ENCODE results near the gene NLRC5.

Gene NLRC5

DNA sequence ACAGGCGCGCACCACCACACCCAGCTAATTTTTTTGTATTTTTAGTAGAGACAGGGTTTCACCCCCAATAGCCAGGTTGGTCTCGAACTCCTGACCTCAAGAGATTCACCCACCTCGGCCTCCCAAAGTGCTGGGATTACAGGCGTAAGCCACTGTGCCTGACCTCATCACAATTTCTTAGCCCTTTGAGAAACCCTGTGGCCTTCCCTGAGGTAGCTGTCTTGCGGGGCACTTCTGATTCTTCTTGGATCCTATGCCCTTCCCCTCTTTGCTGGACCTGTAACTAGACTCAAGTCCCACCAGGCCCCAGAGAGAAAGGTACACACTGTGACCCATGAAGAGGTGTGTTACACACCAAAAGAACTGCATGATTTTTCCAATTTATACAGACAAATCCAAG lies 41.1 kb upstream of the NLRC5 start:
- Histone ChIP-seq H3K27me3 (ENCODE audit: control insufficient read depth, insufficient read depth, low read length) (no peaks in the 10 kb centered on the region), H3K9ac (ENCODE audit: low read length) (no peak overlapping the region), H3K4me1 (ENCODE audit: control insufficient read depth, insufficient read depth, low read length) (no peaks in the 10 kb centered on the region), H3K27ac (ENCODE audit: low read depth, low read length) (no peak overlapping the region), H3K4me3 (ENCODE audit: low read length) (no peak overlapping the region), H3K36me3 (ENCODE audit: control insufficient read depth, insufficient read depth, low read length) (peaks cover 13% of the 10 kb centered on the region)

DNA sequence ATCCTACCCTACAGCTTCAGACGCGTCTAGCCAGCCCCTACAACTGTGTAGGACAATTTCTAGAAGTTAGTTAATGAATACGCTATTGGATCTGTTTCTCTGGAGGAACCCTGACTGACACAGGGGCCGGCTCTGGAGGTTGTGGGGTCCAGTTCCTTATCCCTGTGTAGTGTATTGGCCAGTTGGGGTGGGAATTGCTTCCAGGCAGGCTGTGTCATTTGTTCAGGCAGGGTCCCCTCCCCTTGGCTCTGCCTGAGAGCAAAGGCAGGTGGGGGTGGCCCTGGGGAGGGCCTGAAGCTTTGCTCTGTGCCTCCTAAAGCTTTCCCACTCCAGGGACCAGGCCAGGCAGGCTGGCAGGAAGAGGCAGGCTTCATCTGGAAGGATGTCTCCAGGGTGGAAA lies 39.3 kb upstream of the NLRC5 start:
- no peak overlapping the region for H3K9ac ChIP-seq (ENCODE audit: low read length)
- H3K27ac ChIP-seq (ENCODE audit: low read depth, low read length), result no peak overlapping the region
- H3K27me3 ChIP-seq (ENCODE audit: control insufficient read depth, insufficient read depth, low read length), result no peaks in the 10 kb centered on the region
- H3K36me3 ChIP-seq (ENCODE audit: control insufficient read depth, insufficient read depth, low read length), result peaks cover 4% of the 10 kb centered on the region
- no peak overlapping the region for H3K4me3 ChIP-seq (ENCODE audit: low read length)
- H3K4me1 ChIP-seq (ENCODE audit: control insufficient read depth, insufficient read depth, low read length), result no peaks in the 10 kb centered on the region

DNA sequence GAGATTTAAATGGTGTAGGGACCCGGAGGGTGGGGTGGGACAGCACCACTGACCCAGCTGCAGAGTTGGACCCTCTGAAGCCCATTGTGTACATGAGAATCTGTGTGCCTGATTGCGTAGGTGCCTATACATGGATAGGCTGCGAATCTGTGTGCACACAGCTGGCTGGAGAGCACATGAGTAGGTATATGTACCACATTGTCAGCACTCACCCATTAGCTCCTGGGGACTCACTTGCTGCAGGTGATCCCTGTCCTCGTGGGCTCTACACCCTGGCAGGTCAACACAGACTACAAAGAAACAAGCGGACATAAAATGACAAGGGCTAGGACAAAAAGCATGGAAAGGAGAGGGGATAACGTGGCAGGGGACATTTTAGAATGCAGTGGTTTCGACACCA lies 38.9 kb upstream of the NLRC5 start:
- H3K27ac ChIP-seq (ENCODE audit: low read depth, low read length), result no peak overlapping the region
- H3K27me3 ChIP-seq (ENCODE audit: control insufficient read depth, insufficient read depth, low read length), result no peaks in the 10 kb centered on the region
- H3K9ac ChIP-seq (ENCODE audit: low read length), result no peak overlapping the region
- H3K4me1 ChIP-seq (ENCODE audit: control insufficient read depth, insufficient read depth, low read length), result no peaks in the 10 kb centered on the region
- H3K36me3 ChIP-seq (ENCODE audit: control insufficient read depth, insufficient read depth, low read length), result peaks cover under 1% of the 10 kb centered on the region
- H3K4me3 ChIP-seq (ENCODE audit: low read length), result no peak overlapping the region

DNA sequence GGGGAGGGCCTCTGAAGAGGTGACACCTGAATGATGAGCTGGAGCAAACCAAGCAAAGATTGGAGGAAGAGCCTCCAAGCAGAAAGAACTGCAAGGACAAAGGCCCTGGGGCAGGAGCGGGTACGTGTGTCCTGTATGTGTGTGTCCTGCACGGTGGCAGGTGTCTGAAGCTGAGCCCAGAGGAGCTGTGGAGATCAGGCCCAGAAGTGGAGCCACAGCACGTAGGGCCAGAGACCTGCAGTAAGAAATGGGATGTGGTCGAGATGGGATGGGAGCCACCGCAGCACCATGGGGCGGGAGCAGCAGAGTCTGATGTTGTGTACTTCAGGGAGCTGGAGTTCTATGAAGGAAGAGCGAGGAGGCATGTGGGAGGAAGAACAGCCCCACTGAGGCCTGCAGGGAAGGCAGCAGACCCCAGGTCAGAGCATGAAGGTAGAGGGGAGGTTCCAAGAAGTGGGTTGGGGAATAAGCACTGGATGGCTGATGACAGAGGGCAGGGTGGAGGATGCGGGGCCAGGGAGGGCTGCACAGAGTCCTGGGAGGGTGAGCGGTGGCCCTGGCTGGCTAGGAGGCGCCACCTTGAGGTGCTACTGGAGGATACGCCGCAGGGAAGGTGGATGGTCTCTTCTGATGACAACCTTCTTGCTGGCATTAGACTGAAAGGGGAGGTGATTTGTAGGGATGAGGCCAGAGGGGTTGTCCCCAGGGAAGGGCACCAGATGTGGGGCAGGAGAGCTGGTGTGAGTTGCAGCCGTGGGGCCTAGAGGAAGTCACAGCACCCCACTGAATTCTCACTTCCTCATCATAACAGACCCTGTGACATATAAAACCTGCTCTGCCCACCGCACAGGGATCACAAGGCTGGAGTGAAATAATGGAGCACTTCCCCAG lies 38.2 kb upstream of the NLRC5 start:
- Histone ChIP-seq H3K27me3 (ENCODE audit: control insufficient read depth, insufficient read depth, low read length) (no peaks in the 10 kb centered on the region), H3K4me1 (ENCODE audit: control insufficient read depth, insufficient read depth, low read length) (no peaks in the 10 kb centered on the region), H3K36me3 (ENCODE audit: control insufficient read depth, insufficient read depth, low read length) (no peaks in the 10 kb centered on the region), H3K27ac (ENCODE audit: low read depth, low read length) (no peak overlapping the region), H3K9ac (ENCODE audit: low read length) (no peak overlapping the region), H3K4me3 (ENCODE audit: low read length) (no peak overlapping the region)

DNA sequence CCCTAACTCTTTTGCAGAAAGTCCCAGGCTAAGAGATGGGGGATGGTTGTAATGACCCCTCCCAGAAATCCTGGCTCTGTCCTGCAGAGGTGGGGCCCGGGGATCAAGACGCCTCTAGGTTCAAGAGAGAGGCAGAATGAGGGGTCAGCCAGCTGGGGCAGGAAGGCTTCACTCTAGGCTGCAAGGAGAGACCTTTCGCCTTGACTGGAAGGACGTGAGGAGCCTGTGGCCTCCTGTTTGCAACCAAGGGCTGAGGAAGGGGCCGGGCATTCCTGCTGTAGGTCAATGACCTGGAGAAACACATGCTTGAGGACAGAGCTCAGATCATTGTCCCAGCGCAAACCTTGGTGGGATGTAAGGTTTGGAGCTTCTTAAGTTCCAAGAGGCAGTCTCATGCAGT lies 36.4 kb upstream of the NLRC5 start:
- H3K4me3 ChIP-seq (ENCODE audit: low read length), result no peak overlapping the region

DNA sequence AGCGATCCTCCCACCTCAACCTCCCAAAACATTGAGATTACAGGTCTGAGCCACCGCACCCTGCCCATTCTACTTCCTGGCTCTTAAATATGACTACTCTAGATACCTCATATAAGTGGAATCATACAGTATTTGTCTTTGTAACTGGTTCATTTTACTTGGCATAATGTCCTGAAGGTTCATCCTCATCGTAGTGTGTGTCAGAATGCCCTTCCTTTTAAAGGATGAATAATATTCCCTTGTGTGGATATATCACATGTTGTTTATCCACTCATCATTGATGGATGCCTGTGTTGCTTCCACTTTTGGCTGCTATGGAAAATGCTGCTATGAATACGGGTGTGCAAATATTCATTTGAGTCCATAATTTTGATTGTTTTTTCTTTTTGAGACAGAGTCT lies 33.3 kb upstream of the NLRC5 start:
- Histone ChIP-seq H3K4me1 (ENCODE audit: control insufficient read depth, insufficient read depth, low read length) (no peaks in the 10 kb centered on the region), H3K36me3 (ENCODE audit: control insufficient read depth, insufficient read depth, low read length) (no peaks in the 10 kb centered on the region), H3K9ac (ENCODE audit: low read length) (no peak overlapping the region), H3K4me3 (ENCODE audit: low read length) (no peak overlapping the region), H3K27me3 (ENCODE audit: control insufficient read depth, insufficient read depth, low read length) (no peaks in the 10 kb centered on the region), H3K27ac (ENCODE audit: low read depth, low read length) (no peak overlapping the region)

More for the DNA sequence above, 36.4 kb upstream of the NLRC5 start:
- Histone ChIP-seq H3K9ac (ENCODE audit: low read length) (no peak overlapping the region), H3K27ac (ENCODE audit: low read depth, low read length) (no peak overlapping the region), H3K36me3 (ENCODE audit: control insufficient read depth, insufficient read depth, low read length) (no peaks in the 10 kb centered on the region), H3K27me3 (ENCODE audit: control insufficient read depth, insufficient read depth, low read length) (no peaks in the 10 kb centered on the region), H3K4me1 (ENCODE audit: control insufficient read depth, insufficient read depth, low read length) (no peaks in the 10 kb centered on the region)

DNA sequence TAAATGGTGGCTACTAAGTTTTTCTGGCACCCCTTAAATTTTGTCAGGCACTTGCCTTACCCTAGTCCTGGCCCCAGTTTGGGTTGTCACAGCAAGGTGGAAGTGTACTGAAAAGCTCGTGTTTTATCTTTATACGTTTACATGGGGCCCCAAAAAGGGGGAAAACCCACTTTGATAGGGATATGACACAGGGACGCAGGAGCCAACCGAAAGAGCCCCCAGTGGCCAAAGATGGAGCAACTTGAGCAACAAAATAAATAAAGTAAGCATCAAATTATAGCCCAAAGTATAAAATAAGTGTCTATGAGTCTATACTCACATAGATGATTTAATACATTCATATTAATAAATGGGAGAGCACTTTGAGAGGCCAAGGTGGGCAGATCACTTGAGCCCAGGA lies 32.6 kb upstream of the NLRC5 start:
- H3K27me3 ChIP-seq (ENCODE audit: control insufficient read depth, insufficient read depth, low read length), result no peaks in the 10 kb centered on the region
- H3K4me1 ChIP-seq (ENCODE audit: control insufficient read depth, insufficient read depth, low read length), result no peaks in the 10 kb centered on the region
- no peak overlapping the region for H3K27ac ChIP-seq (ENCODE audit: low read depth, low read length)
- no peak overlapping the region for H3K9ac ChIP-seq (ENCODE audit: low read length)
- no peaks in the 10 kb centered on the region for H3K36me3 ChIP-seq (ENCODE audit: control insufficient read depth, insufficient read depth, low read length)
- H3K4me3 ChIP-seq (ENCODE audit: low read length), result no peak overlapping the region

DNA sequence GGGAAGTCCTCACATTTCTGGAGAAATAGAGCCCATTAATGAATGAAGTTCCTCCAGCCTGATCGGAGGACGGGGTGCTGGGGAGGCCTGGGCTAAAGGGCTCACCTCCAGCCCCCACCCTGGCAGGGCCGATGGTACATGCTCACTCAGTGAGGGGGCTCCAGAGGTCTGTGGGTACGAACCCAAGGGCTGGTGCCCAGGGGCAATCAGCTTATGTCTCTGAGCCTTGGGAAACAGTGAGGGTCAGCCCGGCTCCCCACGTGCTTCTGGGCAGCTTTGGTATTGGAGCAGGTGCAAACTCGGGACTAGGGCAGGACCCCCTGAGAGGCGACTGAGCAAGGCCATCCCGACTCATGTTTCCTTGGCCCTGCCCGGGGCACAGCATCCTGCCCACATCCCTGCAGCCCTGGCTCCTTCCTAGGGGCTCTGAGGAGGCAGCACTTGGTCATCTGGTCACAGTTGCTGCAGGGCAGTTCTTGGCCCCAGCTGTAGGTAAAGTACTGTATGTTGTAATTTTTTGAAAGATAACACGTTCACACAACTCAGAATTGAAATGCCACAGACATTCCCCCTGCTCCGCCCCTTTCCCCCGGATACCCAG lies 28.6 kb upstream of the NLRC5 start:
- H3K27ac ChIP-seq (ENCODE audit: low read depth, low read length), result no peak overlapping the region
- H3K9ac ChIP-seq (ENCODE audit: low read length), result no peak overlapping the region
- no peaks in the 10 kb centered on the region for H3K36me3 ChIP-seq (ENCODE audit: control insufficient read depth, insufficient read depth, low read length)
- H3K27me3 ChIP-seq (ENCODE audit: control insufficient read depth, insufficient read depth, low read length), result no peaks in the 10 kb centered on the region
- H3K4me3 ChIP-seq (ENCODE audit: low read length), result no peak overlapping the region
- no peaks in the 10 kb centered on the region for H3K4me1 ChIP-seq (ENCODE audit: control insufficient read depth, insufficient read depth, low read length)

DNA sequence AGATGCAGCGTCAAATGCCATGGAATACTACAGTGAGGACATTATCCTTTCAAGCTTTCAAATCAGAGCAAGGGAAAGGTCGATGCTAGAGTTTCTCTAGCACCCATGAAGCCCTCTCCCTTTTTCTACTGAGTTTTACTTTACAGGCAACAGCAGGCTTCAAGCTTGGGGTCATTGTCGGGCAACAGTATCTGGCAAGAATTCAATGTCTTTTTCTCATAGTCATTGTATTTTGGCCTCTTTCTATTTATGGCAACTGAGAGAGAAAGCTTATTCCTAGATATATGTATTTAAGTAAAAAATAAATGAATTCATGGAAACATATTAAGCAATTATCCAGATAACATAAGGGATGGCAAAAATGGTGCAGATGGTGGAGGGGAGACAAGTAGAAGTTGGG lies 28.0 kb upstream of the NLRC5 start:
- no peaks in the 10 kb centered on the region for H3K4me1 ChIP-seq (ENCODE audit: control insufficient read depth, insufficient read depth, low read length)
- H3K27ac ChIP-seq (ENCODE audit: low read depth, low read length), result no peak overlapping the region
- H3K9ac ChIP-seq (ENCODE audit: low read length), result no peak overlapping the region
- H3K36me3 ChIP-seq (ENCODE audit: control insufficient read depth, insufficient read depth, low read length), result no peaks in the 10 kb centered on the region
- H3K4me3 ChIP-seq (ENCODE audit: low read length), result no peak overlapping the region
- H3K27me3 ChIP-seq (ENCODE audit: control insufficient read depth, insufficient read depth, low read length), result no peaks in the 10 kb centered on the region

DNA sequence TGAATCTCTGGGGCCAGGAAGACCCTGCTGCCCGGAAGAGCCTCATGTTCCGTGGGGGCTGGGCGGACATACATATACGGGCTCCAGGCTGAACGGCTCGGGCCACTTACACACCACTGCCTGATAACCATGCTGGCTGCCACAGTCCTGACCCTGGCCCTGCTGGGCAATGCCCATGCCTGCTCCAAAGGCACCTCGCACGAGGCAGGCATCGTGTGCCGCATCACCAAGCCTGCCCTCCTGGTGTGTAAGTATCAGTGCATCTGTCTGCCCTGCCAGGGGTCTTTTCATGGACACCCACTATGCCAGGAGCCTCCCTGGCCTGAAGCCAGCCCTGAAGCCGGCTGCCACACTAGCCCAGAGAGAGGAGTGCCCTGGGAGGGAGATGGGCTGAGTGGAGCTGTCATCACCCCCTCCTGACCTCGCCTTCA lies 27.5 kb upstream of the NLRC5 start, which contains the start of gene CETP:
TSS of gene CETP (plus strand) at position 100 of the 431 bp plus-strand sequence. CDS start at position 130, 30 bp downstream.
- no peak within 1 kb of the TSS for H3K27ac ChIP-seq (ENCODE audit: low read depth, low read length)
- H3K9ac ChIP-seq (ENCODE audit: low read length), result no peak within 1 kb of the TSS
- H3K36me3 ChIP-seq (ENCODE audit: control insufficient read depth, insufficient read depth, low read length), result no peaks in the 10 kb centered on the region
- H3K4me1 ChIP-seq (ENCODE audit: control insufficient read depth, insufficient read depth, low read length), result no peaks in the 10 kb centered on the region
- no peak within 1 kb of the TSS for H3K4me3 ChIP-seq (ENCODE audit: low read length)
- no peaks in the 10 kb centered on the region for H3K27me3 ChIP-seq (ENCODE audit: control insufficient read depth, insufficient read depth, low read length)

DNA sequence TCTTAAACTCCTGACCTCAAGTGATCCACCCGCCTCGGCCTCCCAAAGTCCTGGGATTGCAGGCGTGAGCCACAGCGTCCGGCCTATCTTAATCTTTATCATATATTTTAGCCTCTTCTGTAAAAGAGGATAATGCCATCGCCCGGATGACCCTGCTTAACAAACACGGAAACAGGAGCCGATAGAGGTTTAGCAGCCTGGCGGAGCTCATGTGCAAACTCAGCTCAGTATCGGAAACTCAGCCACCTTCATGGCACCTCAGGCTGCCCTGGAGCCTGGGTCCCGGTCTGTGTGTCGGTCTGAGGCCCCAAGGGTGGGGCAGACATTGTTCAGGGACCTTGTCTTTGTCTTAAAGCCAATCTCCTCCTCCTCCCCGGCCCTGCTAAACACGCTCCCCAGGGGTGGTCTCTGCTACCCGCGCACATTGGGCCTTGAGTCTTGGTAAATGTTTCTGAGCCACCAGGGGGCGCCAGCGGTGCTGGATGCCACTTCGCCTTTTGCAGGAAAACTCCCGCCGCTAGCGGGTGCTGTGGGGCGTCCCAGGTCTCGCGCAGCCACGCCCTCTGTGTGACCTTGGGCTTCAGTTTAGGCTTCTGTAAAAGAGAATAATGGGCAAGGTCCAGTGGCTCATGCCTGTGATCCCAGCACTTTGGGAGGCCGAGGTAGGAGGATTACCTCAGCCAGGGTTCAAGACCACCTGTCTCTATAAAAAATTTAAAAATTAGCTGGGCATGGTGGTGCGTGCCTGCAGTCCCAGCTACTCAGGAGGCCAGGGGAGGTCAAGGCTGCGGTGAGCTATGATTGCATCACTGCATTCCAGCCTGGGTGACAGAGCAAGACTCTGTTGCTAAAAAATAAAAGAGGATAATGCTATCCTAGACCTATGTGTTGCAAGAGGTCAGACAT lies 24.9 kb upstream of the NLRC5 start:
- no peaks in the 10 kb centered on the region for H3K4me1 ChIP-seq (ENCODE audit: control insufficient read depth, insufficient read depth, low read length)
- H3K27me3 ChIP-seq (ENCODE audit: control insufficient read depth, insufficient read depth, low read length), result no peaks in the 10 kb centered on the region
- no peak overlapping the region for H3K9ac ChIP-seq (ENCODE audit: low read length)
- H3K4me3 ChIP-seq (ENCODE audit: low read length), result no peak overlapping the region
- no peaks in the 10 kb centered on the region for H3K36me3 ChIP-seq (ENCODE audit: control insufficient read depth, insufficient read depth, low read length)
- no peak overlapping the region for H3K27ac ChIP-seq (ENCODE audit: low read depth, low read length)

Measured in rectal smooth muscle tissue (tissue), 1 donor.